Measurements from ENCODE around the gene GSN.

The GSN gene

DNA sequence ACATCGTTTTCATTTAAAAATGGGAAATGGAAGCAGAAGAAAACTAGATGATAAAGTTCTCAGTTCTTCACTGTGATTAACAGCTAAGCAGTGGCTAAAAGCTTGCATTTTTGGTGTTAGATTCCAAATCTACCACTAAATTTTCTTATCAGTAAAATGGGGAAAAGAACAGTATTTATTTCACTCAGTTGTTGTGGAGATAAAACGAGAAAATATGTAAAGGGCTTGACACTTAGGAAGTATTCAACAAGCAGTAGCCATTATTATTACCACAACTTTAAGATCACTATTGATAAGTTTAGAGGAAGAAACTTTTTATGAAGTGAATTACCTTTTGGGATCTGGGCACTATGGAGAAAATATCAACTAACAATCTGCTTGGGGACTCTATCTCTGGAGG, 97.6 kb downstream of the GSN start:
- Histone ChIP-seq H3K4me3 (ENCODE audit: low read length) (peak overlapping the region; percentile 93), H3K4me1 (ENCODE audit: control insufficient read depth, insufficient read depth, low read length) (peaks cover 82% of the 10 kb centered on the region), H3K9ac (ENCODE audit: low read length) (peak overlapping the region; percentile 96), H3K36me3 (ENCODE audit: control insufficient read depth, insufficient read depth, low read length, severe bottlenecking) (peaks cover 29% of the 10 kb centered on the region), H3K27me3 (replicated peaks; ENCODE audit: control insufficient read depth, insufficient read depth, low read length) (no peaks in the 10 kb centered on the region), H3K9me3 (ENCODE audit: control insufficient read depth, low read length) (no peaks in the 10 kb centered on the region)
- DNase-seq (ENCODE audit: low read depth): no peak

DNA sequence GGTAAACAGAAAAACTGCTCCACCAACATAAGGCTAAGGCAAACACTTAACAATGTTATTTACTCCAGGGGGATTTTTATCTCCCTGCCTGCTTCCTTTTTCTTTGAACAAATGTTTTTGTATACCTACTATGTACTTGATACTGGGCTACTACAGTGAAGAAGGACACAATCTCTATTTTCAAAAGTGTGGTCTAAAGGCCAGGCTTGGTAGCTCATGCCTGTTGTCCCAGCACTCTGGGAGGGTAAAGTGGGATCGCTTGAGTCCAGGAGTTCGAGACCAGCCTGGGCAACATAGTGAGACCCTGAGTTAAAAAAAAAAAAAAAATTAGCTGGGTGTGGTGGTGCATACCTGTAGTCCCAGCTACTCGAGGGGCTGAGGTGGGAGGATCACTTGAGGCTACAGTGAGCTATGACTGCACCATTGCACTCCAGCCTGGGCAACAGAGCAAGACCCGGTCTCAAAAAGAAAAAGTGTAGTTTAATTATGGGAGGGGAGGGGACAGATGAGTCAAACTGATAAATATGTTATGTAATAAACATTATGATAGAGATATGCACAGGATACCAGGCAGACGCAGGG, 98.7 kb downstream of the GSN start:
- Histone ChIP-seq H3K36me3 (ENCODE audit: control insufficient read depth, insufficient read depth, low read length, severe bottlenecking) (peaks cover 29% of the 10 kb centered on the region), H3K9ac (ENCODE audit: low read length) (peak overlapping the region; percentile 96), H3K27me3 (replicated peaks; ENCODE audit: control insufficient read depth, insufficient read depth, low read length) (no peaks in the 10 kb centered on the region), H3K4me1 (ENCODE audit: control insufficient read depth, insufficient read depth, low read length) (peaks cover 80% of the 10 kb centered on the region), H3K9me3 (ENCODE audit: control insufficient read depth, low read length) (no peaks in the 10 kb centered on the region), H3K4me3 (ENCODE audit: low read length) (peak overlapping the region; percentile 93)
- DNase-seq (ENCODE audit: low read depth): no peak

DNA sequence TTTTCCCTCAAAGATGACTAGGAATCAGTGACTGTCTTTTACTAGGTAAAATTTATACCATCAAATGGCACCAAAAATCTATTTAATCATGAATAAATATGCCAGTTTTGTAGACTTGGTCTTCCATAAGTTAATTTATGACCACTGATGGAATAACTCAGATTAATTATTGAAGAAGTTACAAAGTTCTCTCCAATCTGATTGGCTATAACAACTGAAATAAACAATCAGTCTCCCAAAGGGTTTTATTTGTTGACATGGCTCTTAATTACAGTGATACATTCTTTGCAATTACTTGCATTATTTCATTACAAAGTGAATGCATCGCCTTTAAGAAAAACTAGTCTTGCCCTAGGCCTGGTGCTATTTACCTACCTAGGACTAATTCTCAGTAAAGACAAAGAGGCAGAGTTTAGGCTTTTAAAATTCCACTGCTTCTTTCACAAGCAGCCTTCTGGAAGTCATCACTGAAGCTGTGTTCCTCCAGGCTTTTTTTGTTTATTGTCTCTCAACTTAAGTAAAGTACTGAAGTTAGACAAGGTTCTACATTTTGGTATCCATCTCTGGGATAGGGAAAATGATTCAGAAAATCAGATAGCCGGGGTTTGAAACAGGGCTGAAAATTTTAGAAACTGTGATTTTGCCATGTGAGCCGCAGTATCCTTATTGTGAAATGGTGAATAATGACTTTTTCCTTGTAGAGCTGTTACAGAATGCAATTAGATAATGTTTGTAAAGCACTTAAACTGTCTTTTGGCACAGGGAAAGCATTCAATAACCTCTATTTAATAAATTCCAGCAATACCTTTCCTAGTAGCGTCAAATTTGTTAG, 99.6 kb downstream of the GSN start:
- Histone ChIP-seq H3K9ac (ENCODE audit: low read length) (peak overlapping the region; percentile 96), H3K36me3 (ENCODE audit: control insufficient read depth, insufficient read depth, low read length, severe bottlenecking) (peaks cover 29% of the 10 kb centered on the region), H3K4me3 (ENCODE audit: low read length) (peak overlapping the region; percentile 93), H3K9me3 (ENCODE audit: control insufficient read depth, low read length) (no peaks in the 10 kb centered on the region), H3K4me1 (ENCODE audit: control insufficient read depth, insufficient read depth, low read length) (peaks cover 80% of the 10 kb centered on the region), H3K27me3 (replicated peaks; ENCODE audit: control insufficient read depth, insufficient read depth, low read length) (no peaks in the 10 kb centered on the region)
- peak; percentile 51 for DNase-seq (ENCODE audit: low read depth)

DNA sequence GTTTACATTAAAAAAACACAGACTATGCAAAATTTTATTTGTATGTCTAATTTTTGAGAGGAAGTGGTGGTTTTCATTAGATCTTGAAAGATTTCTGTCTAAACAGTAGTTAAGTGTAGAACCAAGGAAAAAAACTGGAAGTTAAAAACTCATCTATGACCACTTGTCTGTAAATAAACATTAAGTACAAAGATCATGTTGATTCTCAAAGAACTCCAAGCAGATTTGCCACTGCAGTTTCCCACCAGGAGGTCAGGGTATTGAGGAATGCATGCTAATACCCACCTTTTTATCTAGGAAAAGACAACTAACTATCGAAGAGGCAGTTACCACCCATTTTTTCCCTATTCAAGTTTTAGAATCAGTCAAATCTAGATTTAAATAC, 100.2 kb downstream of the GSN start:
- Histone ChIP-seq H3K4me1 (ENCODE audit: control insufficient read depth, insufficient read depth, low read length) (peaks cover 81% of the 10 kb centered on the region), H3K9me3 (ENCODE audit: control insufficient read depth, low read length) (no peaks in the 10 kb centered on the region), H3K27me3 (replicated peaks; ENCODE audit: control insufficient read depth, insufficient read depth, low read length) (no peaks in the 10 kb centered on the region), H3K4me3 (ENCODE audit: low read length) (peak overlapping the region; percentile 93), H3K9ac (ENCODE audit: low read length) (peak overlapping the region; percentile 96), H3K36me3 (ENCODE audit: control insufficient read depth, insufficient read depth, low read length, severe bottlenecking) (peaks cover 29% of the 10 kb centered on the region)
- no peak for DNase-seq (ENCODE audit: low read depth)

DNA sequence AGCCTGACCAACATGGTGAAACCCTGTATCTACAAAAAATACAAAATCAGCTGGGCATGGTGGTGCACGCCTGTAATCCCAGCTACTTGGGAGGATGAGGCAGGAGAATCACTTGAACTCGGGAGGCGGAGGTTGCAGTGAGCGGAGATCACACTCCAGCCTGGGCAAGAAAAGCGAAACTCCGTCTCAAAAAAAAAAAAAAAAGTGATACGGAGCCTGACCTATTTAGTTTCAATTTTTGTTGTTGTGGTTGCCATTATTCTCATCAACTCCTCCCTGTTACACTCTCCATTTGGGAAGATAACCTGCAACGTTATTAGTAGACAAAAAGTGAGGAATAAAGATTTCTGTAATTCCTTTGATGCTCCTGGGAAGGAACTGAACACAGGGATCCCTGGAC, 100.8 kb downstream of the GSN start:
- H3K9me3 ChIP-seq (ENCODE audit: control insufficient read depth, low read length): no peaks in the 10 kb centered on the region
- H3K4me1 ChIP-seq (ENCODE audit: control insufficient read depth, insufficient read depth, low read length): peaks cover 81% of the 10 kb centered on the region
- peak overlapping the region; percentile 93 for H3K4me3 ChIP-seq (ENCODE audit: low read length)
- DNase-seq (ENCODE audit: low read depth): no peak
- H3K9ac ChIP-seq (ENCODE audit: low read length): peak overlapping the region; percentile 96
- no peaks in the 10 kb centered on the region for H3K27me3 ChIP-seq (replicated peaks; ENCODE audit: control insufficient read depth, insufficient read depth, low read length)
- H3K36me3 ChIP-seq (ENCODE audit: control insufficient read depth, insufficient read depth, low read length, severe bottlenecking): peaks cover 29% of the 10 kb centered on the region

DNA sequence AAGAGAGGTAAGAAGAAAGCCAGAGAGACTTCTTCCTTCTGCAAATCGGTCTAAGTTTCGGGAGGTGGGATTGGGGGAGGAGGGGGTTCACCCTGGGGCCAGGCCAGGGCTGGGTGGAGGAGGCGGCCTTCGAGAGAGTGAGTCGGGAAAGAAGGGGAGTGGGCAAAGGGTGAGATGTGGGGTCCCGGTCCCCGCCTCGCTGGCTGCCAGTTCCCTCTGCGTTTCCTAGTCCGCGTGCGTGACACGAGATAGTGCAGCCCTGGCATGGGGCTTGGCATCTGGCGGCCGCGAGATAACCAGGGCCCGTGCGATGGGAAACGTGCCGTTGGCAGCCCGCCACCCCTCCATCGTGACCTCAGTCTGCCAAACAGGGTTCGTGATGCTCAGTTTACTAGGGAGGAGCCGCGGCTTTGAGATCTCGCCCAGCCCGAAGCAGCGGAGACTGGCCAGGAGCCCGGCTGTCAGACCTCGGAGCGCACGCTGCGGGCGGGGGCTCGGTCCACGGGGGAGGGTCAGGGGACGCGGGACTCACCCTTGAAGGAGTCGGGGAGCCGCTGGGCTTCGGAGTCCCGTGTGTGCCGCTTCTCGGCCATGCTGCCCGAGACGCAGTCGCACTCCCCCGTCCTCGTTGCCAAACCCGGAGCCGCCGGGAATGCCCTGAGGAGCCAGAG, 101.8 kb downstream of the GSN start, which contains the start of gene STOM:
Gene STOM (minus strand): TSS at position 656 of the 671 bp plus-strand sequence. CDS start 63 bp downstream, at position 593.
- H3K27me3 ChIP-seq (replicated peaks; ENCODE audit: control insufficient read depth, insufficient read depth, low read length): no peaks in the 10 kb centered on the region
- peak within 1 kb of the TSS; percentile 93 for H3K4me3 ChIP-seq (ENCODE audit: low read length)
- peaks cover 74% of the 10 kb centered on the region for H3K4me1 ChIP-seq (ENCODE audit: control insufficient read depth, insufficient read depth, low read length)
- peaks cover 25% of the 10 kb centered on the region for H3K36me3 ChIP-seq (ENCODE audit: control insufficient read depth, insufficient read depth, low read length, severe bottlenecking)
- peak; percentile 92 for DNase-seq (ENCODE audit: low read depth)
- H3K9me3 ChIP-seq (ENCODE audit: control insufficient read depth, low read length): no peaks in the 10 kb centered on the region
- H3K9ac ChIP-seq (ENCODE audit: low read length): peak within 1 kb of the TSS; percentile 96

DNA sequence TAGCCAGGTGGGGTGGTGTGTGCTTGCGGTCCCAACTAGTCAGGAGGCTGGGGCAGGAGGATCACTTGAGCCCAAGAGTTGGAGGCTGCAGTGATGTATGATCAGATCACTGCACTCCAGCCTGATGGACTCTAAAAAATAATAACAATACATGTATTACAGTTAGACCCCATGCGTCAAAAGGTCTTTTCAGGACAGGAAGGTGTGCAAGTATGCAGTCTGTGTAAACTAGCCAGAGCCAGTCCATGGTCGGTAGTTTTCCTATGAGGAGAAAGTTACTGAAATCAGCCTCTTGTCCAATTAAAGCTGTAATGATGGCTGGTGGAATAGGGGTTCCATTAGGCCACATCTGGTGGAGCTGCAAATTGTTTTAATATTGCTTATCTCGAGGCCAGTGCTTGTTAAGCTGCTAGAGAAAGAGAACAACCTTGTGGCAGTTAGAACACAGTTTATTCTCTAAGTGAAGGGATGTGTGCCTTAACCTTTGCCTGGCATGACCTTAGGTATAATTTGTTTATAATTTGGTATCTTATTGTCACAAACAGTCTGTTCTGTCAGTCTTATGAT, 103.6 kb downstream of the GSN start:
- Histone ChIP-seq H3K36me3 (ENCODE audit: control insufficient read depth, insufficient read depth, low read length, severe bottlenecking) (peaks cover 8% of the 10 kb centered on the region), H3K4me3 (ENCODE audit: low read length) (no peak overlapping the region), H3K27me3 (replicated peaks; ENCODE audit: control insufficient read depth, insufficient read depth, low read length) (no peaks in the 10 kb centered on the region), H3K9ac (ENCODE audit: low read length) (peak overlapping the region; percentile 17), H3K9me3 (ENCODE audit: control insufficient read depth, low read length) (no peaks in the 10 kb centered on the region), H3K4me1 (ENCODE audit: control insufficient read depth, insufficient read depth, low read length) (peaks cover 57% of the 10 kb centered on the region)
- no peak for DNase-seq (ENCODE audit: low read depth)

DNA sequence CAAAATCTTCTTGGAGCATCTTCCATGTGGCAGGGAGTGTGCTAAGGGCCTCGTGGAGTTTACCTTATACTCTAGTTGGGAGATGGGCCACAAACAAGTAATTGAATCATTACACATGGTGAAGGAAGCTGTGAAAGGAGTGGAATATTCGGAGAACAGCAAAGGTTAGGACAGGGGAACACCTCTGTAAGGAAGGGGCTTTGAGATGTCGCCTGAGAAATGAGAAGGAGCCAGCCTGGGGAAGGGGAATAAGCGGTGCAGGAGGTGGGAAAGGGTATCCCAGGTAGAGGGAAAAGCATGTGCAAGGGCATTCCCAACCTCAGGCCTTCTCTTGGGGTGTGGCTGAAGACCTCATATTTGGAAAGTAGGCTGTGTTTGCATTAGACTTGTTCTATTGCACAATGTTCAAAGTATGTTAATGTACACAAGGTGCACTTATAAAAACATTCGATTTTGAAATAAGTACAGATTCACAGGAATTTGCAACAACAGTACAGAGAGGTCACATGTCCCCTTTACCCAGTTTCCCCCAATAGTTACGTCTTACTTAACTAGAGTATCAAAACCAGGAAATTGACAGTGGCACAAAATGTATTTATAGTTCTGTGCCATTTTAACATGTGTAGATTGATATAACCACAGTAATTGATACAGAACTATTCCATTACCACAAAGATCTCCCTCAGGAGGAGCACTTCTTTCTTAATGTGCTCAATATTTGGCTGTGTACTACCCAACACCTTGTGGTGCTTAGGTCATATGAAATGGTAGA, 104.5 kb downstream of the GSN start:
- DNase-seq (ENCODE audit: low read depth): peak; percentile 88
- H3K4me3 ChIP-seq (ENCODE audit: low read length): peak overlapping the region; percentile 30
- peak overlapping the region; percentile 76 for H3K9ac ChIP-seq (ENCODE audit: low read length)
- peaks cover 4% of the 10 kb centered on the region for H3K36me3 ChIP-seq (ENCODE audit: control insufficient read depth, insufficient read depth, low read length, severe bottlenecking)
- no peaks in the 10 kb centered on the region for H3K9me3 ChIP-seq (ENCODE audit: control insufficient read depth, low read length)
- H3K27me3 ChIP-seq (replicated peaks; ENCODE audit: control insufficient read depth, insufficient read depth, low read length): no peaks in the 10 kb centered on the region
- peaks cover 49% of the 10 kb centered on the region for H3K4me1 ChIP-seq (ENCODE audit: control insufficient read depth, insufficient read depth, low read length)

DNA sequence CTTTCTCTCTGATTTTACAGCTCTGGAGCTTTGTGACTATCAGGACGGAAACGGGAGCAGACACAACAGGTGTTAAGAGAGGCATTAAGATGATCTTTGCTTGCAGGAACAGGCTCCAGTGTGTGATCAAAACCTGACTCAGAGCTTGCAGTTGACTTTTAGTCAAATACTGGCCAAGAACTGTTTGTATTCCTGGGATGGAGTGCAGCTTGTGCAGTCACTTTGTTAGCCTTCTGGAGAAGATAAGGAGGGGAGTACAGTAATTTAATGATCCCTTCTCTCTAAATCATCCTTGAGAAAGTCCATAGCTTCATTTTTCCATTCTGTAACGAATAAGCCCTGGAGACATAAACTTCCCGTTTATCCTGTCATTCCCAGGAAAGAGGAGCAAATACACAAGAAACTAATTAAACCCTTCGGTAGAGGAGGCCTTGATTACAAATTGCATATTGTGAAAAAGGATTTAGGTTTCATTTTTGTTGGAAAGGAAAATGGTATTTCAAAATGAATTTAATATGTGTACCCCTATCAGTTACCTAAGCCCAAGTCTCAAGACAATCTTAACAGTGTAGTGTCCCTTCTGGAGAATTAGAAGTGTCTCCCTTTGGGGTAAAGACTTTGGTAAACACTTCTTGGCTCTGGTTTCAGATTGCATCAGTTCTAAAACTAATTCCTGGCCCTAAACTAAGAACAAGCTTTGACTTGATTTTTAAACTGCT, 105.2 kb downstream of the GSN start:
- peak; percentile 85 for DNase-seq (ENCODE audit: low read depth)
- H3K36me3 ChIP-seq (ENCODE audit: control insufficient read depth, insufficient read depth, low read length, severe bottlenecking): peaks cover 3% of the 10 kb centered on the region
- peak overlapping the region; percentile 30 for H3K4me3 ChIP-seq (ENCODE audit: low read length)

DNA sequence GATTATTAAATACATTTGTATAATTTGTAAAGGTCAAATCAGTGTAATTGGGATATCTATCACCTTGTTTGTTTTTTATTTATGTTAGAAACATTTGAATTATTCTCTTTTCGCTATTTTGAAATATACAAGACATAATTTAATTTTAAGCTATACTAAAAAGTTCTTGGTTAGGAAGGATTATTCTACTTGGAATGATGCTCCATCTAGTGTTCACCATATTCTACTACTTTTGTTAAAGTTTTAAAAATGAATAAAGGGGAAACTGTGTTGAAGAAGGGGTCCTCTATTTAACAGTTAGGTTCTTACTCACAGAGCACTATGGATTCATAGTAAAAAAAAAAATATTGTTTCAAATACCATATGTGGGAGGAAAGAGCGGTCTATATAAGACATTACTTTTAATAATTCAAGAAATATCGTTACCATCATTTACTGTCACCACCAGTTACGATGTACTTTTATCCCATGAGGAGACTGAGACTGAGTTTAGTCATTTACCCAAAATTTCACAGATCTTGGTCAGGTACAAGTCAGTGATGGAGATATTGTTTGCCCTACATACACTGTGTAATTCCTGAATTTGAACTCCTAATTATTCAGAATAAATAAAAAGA, 108.4 kb downstream of the GSN start:
- H3K27me3 ChIP-seq (replicated peaks; ENCODE audit: control insufficient read depth, insufficient read depth, low read length): no peaks in the 10 kb centered on the region

More for the DNA sequence above, 105.2 kb downstream of the GSN start:
- Histone ChIP-seq H3K4me1 (ENCODE audit: control insufficient read depth, insufficient read depth, low read length) (peaks cover 42% of the 10 kb centered on the region), H3K27me3 (replicated peaks; ENCODE audit: control insufficient read depth, insufficient read depth, low read length) (no peaks in the 10 kb centered on the region), H3K9me3 (ENCODE audit: control insufficient read depth, low read length) (no peaks in the 10 kb centered on the region), H3K9ac (ENCODE audit: low read length) (peak overlapping the region; percentile 76)

More for the DNA sequence above, 108.4 kb downstream of the GSN start:
- H3K9me3 ChIP-seq (ENCODE audit: control insufficient read depth, low read length): no peaks in the 10 kb centered on the region
- peaks cover 27% of the 10 kb centered on the region for H3K4me1 ChIP-seq (ENCODE audit: control insufficient read depth, insufficient read depth, low read length)
- DNase-seq (ENCODE audit: low read depth): peak; percentile 76
- no peak overlapping the region for H3K9ac ChIP-seq (ENCODE audit: low read length)
- H3K36me3 ChIP-seq (ENCODE audit: control insufficient read depth, insufficient read depth, low read length, severe bottlenecking): no peaks in the 10 kb centered on the region
- H3K4me3 ChIP-seq (ENCODE audit: low read length): no peak overlapping the region

All from adipocyte (in vitro differentiated cells).